SK-N-SH (cell line): ENCODE measurements around the gene ST6GALNAC1.
"Not testable (repeated sequence)": the region's sequence is repeated elsewhere in the genome, so short reads cannot be mapped to it uniquely, and the experiment has no call there.

Experiments
- CTCF ChIP-seq: fragments of 200-600 bp; sonication (generic); IDR thresholded peaks from 2 replicates; pipeline ENCODE4 v1.6.1; 2017; ENCODE audit warnings: antibody characterized with exemption, mild to moderate bottlenecking, moderate library complexity
- EP300 ChIP-seq, 2 experiments: IDR thresholded peaks; 2 replicates each; pipeline versions ENCODE4 v1.4.0 to v1.6.1; 2012; ENCODE audit warnings: borderline replicate concordance in 1 of 2, low read depth in 1 of 2, low read length in 1 of 2
- JUND ChIP-seq: IDR thresholded peaks from 2 replicates; pipeline ENCODE4 v1.4.0; 2012
- MAX ChIP-seq: IDR thresholded peaks from 2 replicates; pipeline ENCODE4 v1.4.0; 2012; ENCODE audit warnings: low read depth
- POLR2AphosphoS5 ChIP-seq: IDR thresholded peaks from 2 replicates; pipeline ENCODE4 v1.6.1; 2012; ENCODE audit warnings: low read depth, low read length
- RAD21 ChIP-seq: IDR thresholded peaks from 2 replicates; pipeline ENCODE4 v1.6.1; 2012; ENCODE audit warnings: mild to moderate bottlenecking, low read length
- RFX5 ChIP-seq: IDR thresholded peaks from 2 replicates; pipeline ENCODE4 v1.6.1; 2012; ENCODE audit warnings: mild to moderate bottlenecking, improper control_type of control experiment, low read length
- TAF1 ChIP-seq: IDR thresholded peaks from 2 replicates; pipeline ENCODE4 v1.6.1; 2012; ENCODE audit warnings: low read depth, mild to moderate bottlenecking, low read length, moderate library complexity, borderline replicate concordance
- TEAD4 ChIP-seq: IDR thresholded peaks from 2 replicates; pipeline ENCODE4 v1.4.0; 2012; ENCODE audit warnings: mild to moderate bottlenecking, borderline replicate concordance; ENCODE audit not compliant: insufficient read depth
- USF2 ChIP-seq: fragments of 150-350 bp; IDR thresholded peaks from 2 replicates; pipeline ENCODE4 v1.6.1; 2017; ENCODE audit warnings: antibody characterized with exemption, low read length, low read depth, borderline replicate concordance
- TF ChIP-seq, protein P1 (sequence below): IDR thresholded peaks from 2 replicates; pipeline ENCODE4 v1.6.1; 2012; ENCODE audit warnings: mild to moderate bottlenecking, low read depth, low read length, moderate library complexity

DNA sequence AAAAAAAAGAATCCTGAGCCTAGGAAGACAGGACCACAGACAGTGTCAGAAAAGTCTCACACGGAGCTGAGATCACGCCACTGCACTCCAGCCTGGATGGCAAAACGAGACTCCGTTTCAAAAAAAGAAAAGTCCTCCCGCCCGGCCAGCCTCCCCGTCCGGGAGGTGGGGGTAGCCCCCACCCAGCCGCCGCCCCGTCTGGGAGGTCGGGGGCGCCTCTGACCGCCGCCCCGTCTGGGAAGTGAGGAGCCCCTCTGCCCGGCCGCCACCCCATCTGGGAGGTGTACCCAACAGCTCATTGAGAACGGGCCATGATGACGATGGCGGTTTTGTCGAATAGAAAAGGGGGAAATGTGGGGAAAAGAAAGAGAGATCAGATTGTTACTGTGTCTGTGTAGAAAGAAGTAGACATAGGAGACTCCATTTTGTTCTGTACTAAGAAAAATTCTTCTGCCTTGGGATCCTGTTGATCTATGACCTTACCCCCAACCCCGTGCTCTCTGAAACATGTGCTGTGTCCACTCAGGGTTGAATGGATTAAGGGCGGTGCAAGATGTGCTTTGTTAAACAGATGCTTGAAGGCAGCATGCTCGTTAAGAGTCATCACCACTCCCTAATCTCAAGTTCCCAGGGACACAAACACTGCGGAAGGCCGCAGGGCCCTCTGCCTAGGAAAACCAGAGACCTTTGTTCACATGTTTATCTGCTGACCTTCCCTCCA is 6.9 kb downstream of the ST6GALNAC1 start:
- not testable (repeated sequence) for TF ChIP-seq TEAD4; MAX; EP300 (IDR thresholded peaks at IDR 0.05; ENCODE audit: borderline replicate concordance in 1 of 2, low read depth in 1 of 2, low read length in 1 of 2); RFX5; CTCF; POLR2AphosphoS5; JUND; USF2; RAD21; TAF1
- TF ChIP-seq, protein P1, sequence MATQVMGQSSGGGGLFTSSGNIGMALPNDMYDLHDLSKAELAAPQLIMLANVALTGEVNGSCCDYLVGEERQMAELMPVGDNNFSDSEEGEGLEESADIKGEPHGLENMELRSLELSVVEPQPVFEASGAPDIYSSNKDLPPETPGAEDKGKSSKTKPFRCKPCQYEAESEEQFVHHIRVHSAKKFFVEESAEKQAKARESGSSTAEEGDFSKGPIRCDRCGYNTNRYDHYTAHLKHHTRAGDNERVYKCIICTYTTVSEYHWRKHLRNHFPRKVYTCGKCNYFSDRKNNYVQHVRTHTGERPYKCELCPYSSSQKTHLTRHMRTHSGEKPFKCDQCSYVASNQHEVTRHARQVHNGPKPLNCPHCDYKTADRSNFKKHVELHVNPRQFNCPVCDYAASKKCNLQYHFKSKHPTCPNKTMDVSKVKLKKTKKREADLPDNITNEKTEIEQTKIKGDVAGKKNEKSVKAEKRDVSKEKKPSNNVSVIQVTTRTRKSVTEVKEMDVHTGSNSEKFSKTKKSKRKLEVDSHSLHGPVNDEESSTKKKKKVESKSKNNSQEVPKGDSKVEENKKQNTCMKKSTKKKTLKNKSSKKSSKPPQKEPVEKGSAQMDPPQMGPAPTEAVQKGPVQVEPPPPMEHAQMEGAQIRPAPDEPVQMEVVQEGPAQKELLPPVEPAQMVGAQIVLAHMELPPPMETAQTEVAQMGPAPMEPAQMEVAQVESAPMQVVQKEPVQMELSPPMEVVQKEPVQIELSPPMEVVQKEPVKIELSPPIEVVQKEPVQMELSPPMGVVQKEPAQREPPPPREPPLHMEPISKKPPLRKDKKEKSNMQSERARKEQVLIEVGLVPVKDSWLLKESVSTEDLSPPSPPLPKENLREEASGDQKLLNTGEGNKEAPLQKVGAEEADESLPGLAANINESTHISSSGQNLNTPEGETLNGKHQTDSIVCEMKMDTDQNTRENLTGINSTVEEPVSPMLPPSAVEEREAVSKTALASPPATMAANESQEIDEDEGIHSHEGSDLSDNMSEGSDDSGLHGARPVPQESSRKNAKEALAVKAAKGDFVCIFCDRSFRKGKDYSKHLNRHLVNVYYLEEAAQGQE: not testable (repeated sequence)
